Activated CD8-positive, alpha-beta memory T cell treated with anti-CD3 and anti-CD28 coated beads, Interleukin-2, amount 50 U/mL, for 1 hour (primary cell): Measurements from ENCODE around the gene TMEM150A.
"Not testable (repeated sequence)": the region's sequence is repeated elsewhere in the genome, so short reads cannot be mapped to it uniquely, and the experiment has no call there.

Experiments used
- DNase-seq: peaks from one replicate; pipeline ENCODE4 v3.0.0-alpha.2; 2020; ENCODE audit errors: extremely low read depth

Gene TMEM150A

GRCh38 chr2:85566265-85566664 is 36.2 kb downstream of the TMEM150A start:
- no peak for DNase-seq

- no peak for DNase-seq
Measured at GRCh38 chr2:85564144-85564563, 38.3 kb downstream of the TMEM150A start.

- DNase-seq, result peak; percentile 84
Measured at GRCh38 chr2:85561280-85562212, 41.0 kb downstream of the TMEM150A start, which contains the start of gene GGCX. Gene GGCX (minus strand): TSS chr2:85561493. CDS start chr2:85561428, 65 bp downstream.

GRCh38 chr2:85560812-85561279 is 41.7 kb downstream of the TMEM150A start:
- DNase-seq, result no peak

GRCh38 chr2:85560403-85560726 is 42.1 kb downstream of the TMEM150A start:
- DNase-seq, result not testable (repeated sequence)

- no peak for DNase-seq
Measured at GRCh38 chr2:85558160-85558559, 44.3 kb downstream of the TMEM150A start.

- no peak for DNase-seq
Measured at GRCh38 chr2:85557130-85557529, 45.4 kb downstream of the TMEM150A start.

GRCh38 chr2:85554980-85555612 is 47.4 kb downstream of the TMEM150A start:
- no peak for DNase-seq

GRCh38 chr2:85553184-85553583 is 49.3 kb downstream of the TMEM150A start:
- DNase-seq, result no peak

- peak; percentile 77 for DNase-seq
Measured at GRCh38 chr2:85551698-85552678, 50.5 kb downstream of the TMEM150A start.

- DNase-seq, result no peak
Measured at GRCh38 chr2:85550486-85550885, 52.0 kb downstream of the TMEM150A start.

- no peak for DNase-seq
Measured at GRCh38 chr2:85549826-85550225, 52.7 kb downstream of the TMEM150A start.

- DNase-seq, result no peak
Measured at GRCh38 chr2:85549095-85549494, 53.4 kb downstream of the TMEM150A start.

GRCh38 chr2:85548608-85548900 is 53.9 kb downstream of the TMEM150A start:
- no peak for DNase-seq
